ENCODE measurements around the gene ZNRF1. TPM values are rescaled to one million over a fixed set of nuclear protein-coding genes. Genes with fewer than 3 reads are reported as not detected.

ZNRF1 gene
- total RNA-seq, 2 donors from 2014 or later = 44.9 to 46.1 TPM

GRCh38 chr16:75007443-75007842, 8.6 kb downstream of the ZNRF1 start:
- no peaks in the 10 kb centered on the region for H3K27me3 ChIP-seq (ENCODE audit: control insufficient read depth, insufficient read depth, low read length, poor library complexity, severe bottlenecking)
- no peak overlapping the region for H3K27ac Mint-ChIP-seq
- peaks cover 12% of the 10 kb centered on the region for H3K4me1 Mint-ChIP-seq
- H3K36me3 ChIP-seq (ENCODE audit: control insufficient read depth, insufficient read depth, low read length) = no peaks in the 10 kb centered on the region
- WGBS, 2 experiments (ENCODE audit: insufficient coverage in 1 of 2, insufficient read length in 1 of 2) = 86 to 94% methylated on average over 1 of the region's 1 CpG
- no peak overlapping the region for H3K4me3 ChIP-seq (ENCODE audit: low read length)
- TF ChIP-seq CTCF (conservative IDR thresholded peaks at IDR 0.05) = no peak
- no peak overlapping the region for H3K27ac ChIP-seq (ENCODE audit: low read depth, low read length)
- H3K4me3 Mint-ChIP-seq = no peak overlapping the region
- DNase-seq = no peak
- H3K4me1 ChIP-seq (ENCODE audit: control insufficient read depth, insufficient read depth, low read length) = no peaks in the 10 kb centered on the region
- H3K9me3 Mint-ChIP-seq = no peaks in the 10 kb centered on the region
- H3K9ac ChIP-seq (ENCODE audit: extremely low read depth, low read length, poor library complexity, severe bottlenecking) = no peak overlapping the region
- H3K27me3 Mint-ChIP-seq (ENCODE audit: insufficient read depth) = no peaks in the 10 kb centered on the region
- peaks cover 10% of the 10 kb centered on the region for H3K36me3 Mint-ChIP-seq (ENCODE audit: low read depth)
- peaks cover 5% of the 10 kb centered on the region for H3K9me3 ChIP-seq (ENCODE audit: control insufficient read depth, low read length)

GRCh38 chr16:75010427-75010826, 11.6 kb downstream of the ZNRF1 start:
- Mint-ChIP-seq H3K4me1 (no peaks in the 10 kb centered on the region), H3K36me3 (ENCODE audit: low read depth) (peaks cover 8% of the 10 kb centered on the region), H3K27me3 (ENCODE audit: insufficient read depth) (no peaks in the 10 kb centered on the region), H3K9me3 (no peaks in the 10 kb centered on the region), H3K4me3 (no peak overlapping the region), H3K27ac (no peak overlapping the region)
- no peaks in the 10 kb centered on the region for H3K27me3 ChIP-seq (ENCODE audit: control insufficient read depth, insufficient read depth, low read length, poor library complexity, severe bottlenecking)
- no peak for TF ChIP-seq CTCF (conservative IDR thresholded peaks at IDR 0.05)
- H3K4me3 ChIP-seq (ENCODE audit: low read length) = no peak overlapping the region
- no peaks in the 10 kb centered on the region for H3K4me1 ChIP-seq (ENCODE audit: control insufficient read depth, insufficient read depth, low read length)
- H3K9ac ChIP-seq (ENCODE audit: extremely low read depth, low read length, poor library complexity, severe bottlenecking) = no peak overlapping the region
- H3K36me3 ChIP-seq (ENCODE audit: control insufficient read depth, insufficient read depth, low read length) = no peaks in the 10 kb centered on the region
- H3K9me3 ChIP-seq (ENCODE audit: control insufficient read depth, low read length) = peaks cover 5% of the 10 kb centered on the region
- WGBS, 2 experiments (ENCODE audit: insufficient coverage in 1 of 2, insufficient read length in 1 of 2) = 93 to 100% methylated on average over 1 to 3 of the region's 3 CpGs
- no peak for DNase-seq
- no peak overlapping the region for H3K27ac ChIP-seq (ENCODE audit: low read depth, low read length)

GRCh38 chr16:75011634-75012307, 12.9 kb downstream of the ZNRF1 start:
- Histone ChIP-seq H3K9ac (ENCODE audit: extremely low read depth, low read length, poor library complexity, severe bottlenecking) (no peak overlapping the region), H3K4me1 (ENCODE audit: control insufficient read depth, insufficient read depth, low read length) (no peaks in the 10 kb centered on the region), H3K27me3 (ENCODE audit: control insufficient read depth, insufficient read depth, low read length, poor library complexity, severe bottlenecking) (no peaks in the 10 kb centered on the region), H3K9me3 (ENCODE audit: control insufficient read depth, low read length) (peaks cover 5% of the 10 kb centered on the region), H3K36me3 (ENCODE audit: control insufficient read depth, insufficient read depth, low read length) (no peaks in the 10 kb centered on the region), H3K4me3 (ENCODE audit: low read length) (no peak overlapping the region), H3K27ac (ENCODE audit: low read depth, low read length) (peak overlapping the region; percentile 59)
- Mint-ChIP-seq H3K36me3 (ENCODE audit: low read depth) (peaks cover 9% of the 10 kb centered on the region), H3K9me3 (no peaks in the 10 kb centered on the region), H3K27ac (no peak overlapping the region), H3K27me3 (ENCODE audit: insufficient read depth) (no peaks in the 10 kb centered on the region), H3K4me3 (no peak overlapping the region), H3K4me1 (no peaks in the 10 kb centered on the region)
- TF ChIP-seq CTCF (conservative IDR thresholded peaks at IDR 0.05) = no peak
- 82% methylated on average over 3 of the region's 3 CpGs for WGBS, 2 experiments (ENCODE audit: insufficient coverage in 1 of 2, insufficient read length in 1 of 2)
- DNase-seq = no peak

All from endodermal cell (in vitro differentiated cells).